Liver (tissue), 3 donors: ENCODE results near the gene NCMAP.

ENCODE experiments used
- CTCF ChIP-seq: fragments of 150-350 bp; IDR thresholded peaks from 2 replicates; pipeline ENCODE4 v1.5.1; 2017; ENCODE audit warnings: improper control_type of control experiment, low read depth, low read length; ENCODE audit not compliant: missing input control
- EGR1 ChIP-seq, 2 donors: IDR thresholded peaks; 2 replicates each; pipeline ENCODE4 v1.6.1; 2016 to 2018; ENCODE audit warnings: antibody characterized with exemption in 2 of 2, low read depth in 2 of 2
- GABPA ChIP-seq, 2 donors: IDR thresholded peaks in 1 of 2; conservative IDR thresholded peaks in 1 of 2; 2 replicates each; pipeline ENCODE4 v1.6.1; 2016; ENCODE audit warnings: antibody characterized with exemption in 2 of 2, mild to moderate bottlenecking in 1 of 2, moderate library complexity in 1 of 2
- HNF4A ChIP-seq, 2 donors: conservative IDR thresholded peaks; 2 replicates each; pipeline ENCODE4 v1.6.1; 2016; ENCODE audit warnings: antibody characterized with exemption in 2 of 2, mild to moderate bottlenecking in 2 of 2
- MAX ChIP-seq: IDR thresholded peaks from 2 replicates; pipeline ENCODE4 v1.6.1; 2016; ENCODE audit warnings: antibody characterized with exemption
- RAD21 ChIP-seq, 2 donors: IDR thresholded peaks; 2 replicates each; pipeline ENCODE4 v1.6.1; 2016; ENCODE audit warnings: antibody characterized with exemption in 2 of 2, mild to moderate bottlenecking in 2 of 2
- REST ChIP-seq: IDR thresholded peaks from 2 replicates; pipeline ENCODE4 v1.6.1; 2016; ENCODE audit warnings: antibody characterized with exemption, mild to moderate bottlenecking
- RXRA ChIP-seq, 2 donors: IDR thresholded peaks; 2 replicates each; pipeline ENCODE4 v1.6.1; 2017 to 2018; ENCODE audit warnings: antibody characterized with exemption in 2 of 2, mild to moderate bottlenecking in 1 of 2
- SP1 ChIP-seq: IDR thresholded peaks from 2 replicates; pipeline ENCODE4 v1.6.1; 2018; ENCODE audit warnings: antibody characterized with exemption, mild to moderate bottlenecking
- TAF1 ChIP-seq: conservative IDR thresholded peaks from 2 replicates; pipeline ENCODE4 v1.6.1; 2016; ENCODE audit warnings: antibody characterized with exemption, mild to moderate bottlenecking
- YY1 ChIP-seq: IDR thresholded peaks from 2 replicates; pipeline ENCODE4 v1.6.1; 2016; ENCODE audit warnings: antibody characterized with exemption, mild to moderate bottlenecking
- ZBTB33 ChIP-seq: IDR thresholded peaks from 2 replicates; pipeline ENCODE4 v1.6.1; 2016; ENCODE audit warnings: antibody characterized with exemption
- donor health status: healthy.
- donor health status: healthy.

DNA sequence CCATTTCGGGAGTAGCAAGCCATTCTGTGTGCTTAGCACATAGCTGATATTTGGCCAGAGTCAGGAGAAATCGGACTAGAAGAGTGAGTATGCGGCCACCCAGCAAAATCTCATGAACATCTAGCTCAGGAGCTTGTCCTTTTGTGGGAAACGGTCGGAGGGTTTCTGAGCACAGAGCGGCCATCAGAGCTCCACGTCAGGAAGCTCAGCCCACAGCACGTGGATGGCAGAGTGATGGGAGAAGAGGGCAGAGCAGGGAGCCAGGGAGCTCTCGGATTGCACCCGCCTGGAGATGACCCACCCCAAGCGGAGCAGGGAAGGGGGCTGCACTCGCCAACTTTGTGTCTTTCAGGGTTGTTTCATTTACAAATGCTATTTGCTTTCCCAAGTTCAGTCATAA, 39.4 kb upstream of the NCMAP start:
- TF ChIP-seq CTCF (no peak), ZBTB33 (no peak), SP1 (no peak), TAF1 (no peak), YY1 (no peak), GABPA (IDR thresholded peaks at IDR 0.05 in 1 of 2, conservative IDR thresholded peaks at IDR 0.05 in 1 of 2) (no peak), HNF4A (conservative IDR thresholded peaks at IDR 0.05) (no peak), REST (no peak), MAX (no peak), EGR1 (IDR thresholded peaks at IDR 0.05; ENCODE audit: low read depth in 2 of 2) (no peak), RXRA (IDR thresholded peaks at IDR 0.05) (no peak), RAD21 (IDR thresholded peaks at IDR 0.05) (no peak)
